ENCODE measurements around the gene FBXO3.

Gene FBXO3

DNA sequence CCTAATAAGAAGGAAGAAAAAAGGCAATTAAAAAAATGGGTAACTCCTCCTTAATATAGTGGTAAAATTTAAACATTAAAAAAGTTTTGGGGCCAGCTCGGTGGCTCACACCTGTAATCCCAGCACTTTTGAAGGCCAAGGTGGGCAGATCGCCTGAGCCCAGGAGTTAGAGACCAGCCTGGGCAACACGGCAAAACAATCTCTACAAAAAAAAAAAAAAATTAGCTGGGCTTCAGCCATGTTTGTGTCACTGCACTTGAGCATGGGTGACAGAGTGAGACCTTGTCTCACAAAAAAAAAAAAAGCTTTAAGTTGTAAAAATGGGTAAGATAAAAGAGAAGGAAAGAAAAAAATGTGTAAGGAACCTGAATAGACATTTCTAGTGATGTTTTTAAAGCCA is 11.3 kb upstream of the FBXO3 start:
- Histone ChIP-seq H3K27me3 (ENCODE audit: insufficient read depth, low read length, poor library complexity) (no peaks in the 10 kb centered on the region), H2BK15ac (replicated peaks; ENCODE audit: low read depth) (no peak overlapping the region), H4K8ac (ENCODE audit: low read depth, low read length) (no peak overlapping the region), H3K36me3 (ENCODE audit: control insufficient read depth, insufficient read depth, low read length) (no peaks in the 10 kb centered on the region), H3K9ac (ENCODE audit: low read length) (no peak overlapping the region), H3K56ac (ENCODE audit: low read length) (no peak overlapping the region), H3K23ac (ENCODE audit: low read length) (no peak overlapping the region), H3K27ac (ENCODE audit: low read depth, low read length) (no peak overlapping the region), H4K5ac (ENCODE audit: low read length) (no peak overlapping the region), H3K4me3 (ENCODE audit: low read length) (no peak overlapping the region), H2BK5ac (ENCODE audit: low read length) (no peak overlapping the region), H3K4me2 (ENCODE audit: low read length) (no peak overlapping the region), H3K18ac (ENCODE audit: low read length) (no peak overlapping the region), H2AK5ac (ENCODE audit: low read length) (no peak overlapping the region), H2BK120ac (ENCODE audit: low read depth, low read length) (no peak overlapping the region), H3K4ac (ENCODE audit: low read depth, low read length) (no peak overlapping the region), H3K79me2 (ENCODE audit: control insufficient read depth, insufficient read depth, low read length) (no peaks in the 10 kb centered on the region), H3K4me1 (ENCODE audit: control insufficient read depth, low read depth, low read length) (no peaks in the 10 kb centered on the region), H3K79me1 (ENCODE audit: low read length) (no peaks in the 10 kb centered on the region)
- no peak for DNase-seq
- WGBS (ENCODE audit: extremely low coverage, insufficient coverage, low lambda C conversion rate): no CpG with 5 or more reads among the region's 3 CpGs

DNA sequence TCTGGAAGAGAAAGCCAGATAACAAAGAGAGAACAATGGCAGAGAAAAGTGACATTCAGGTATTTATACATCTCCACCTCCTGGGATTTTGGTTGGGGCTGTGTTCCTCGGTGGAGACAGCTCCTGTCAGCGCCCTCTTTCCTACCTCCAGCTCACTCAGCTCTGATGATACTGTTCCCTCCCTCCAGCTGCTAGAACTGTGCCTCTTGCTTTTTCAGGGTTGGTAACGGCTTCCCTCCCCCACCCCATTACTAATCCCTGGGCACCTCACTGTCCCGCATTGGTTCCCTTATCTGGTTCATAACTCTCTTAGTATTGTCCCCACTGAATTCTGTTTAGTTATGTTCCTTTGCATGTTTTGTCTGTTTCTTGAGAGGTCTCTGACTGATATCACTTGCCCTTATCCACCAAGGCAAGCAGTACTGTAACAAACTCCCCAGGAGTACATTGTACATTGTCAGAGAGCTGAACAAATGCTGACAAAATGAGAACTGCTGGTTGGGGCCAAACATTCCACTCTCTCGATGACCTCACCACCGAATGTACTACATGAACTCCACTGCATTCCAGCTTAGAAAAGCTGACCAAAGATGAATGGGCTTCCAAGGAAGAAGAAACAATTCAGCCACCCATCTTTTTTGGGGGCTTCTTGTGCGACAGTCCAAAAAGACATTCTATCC is 5.7 kb upstream of the FBXO3 start:
- H3K4ac ChIP-seq (ENCODE audit: low read depth, low read length): no peak overlapping the region
- WGBS (ENCODE audit: extremely low coverage, insufficient coverage, low lambda C conversion rate): no CpG with 5 or more reads among the region's 7 CpGs
- no peak overlapping the region for H2BK5ac ChIP-seq (ENCODE audit: low read length)
- no peak overlapping the region for H2BK15ac ChIP-seq (replicated peaks; ENCODE audit: low read depth)
- no peaks in the 10 kb centered on the region for H3K36me3 ChIP-seq (ENCODE audit: control insufficient read depth, insufficient read depth, low read length)
- no peak overlapping the region for H3K9ac ChIP-seq (ENCODE audit: low read length)
- peaks cover 16% of the 10 kb centered on the region for H3K4me1 ChIP-seq (ENCODE audit: control insufficient read depth, low read depth, low read length)
- H4K5ac ChIP-seq (ENCODE audit: low read length): no peak overlapping the region
- H4K8ac ChIP-seq (ENCODE audit: low read depth, low read length): no peak overlapping the region
- no peak overlapping the region for H2AK5ac ChIP-seq (ENCODE audit: low read length)
- no peak overlapping the region for H2BK120ac ChIP-seq (ENCODE audit: low read depth, low read length)
- no peak overlapping the region for H3K56ac ChIP-seq (ENCODE audit: low read length)
- DNase-seq: peak; percentile 50
- H3K23ac ChIP-seq (ENCODE audit: low read length): no peak overlapping the region
- H3K4me2 ChIP-seq (ENCODE audit: low read length): no peak overlapping the region
- no peaks in the 10 kb centered on the region for H3K79me1 ChIP-seq (ENCODE audit: low read length)
- H3K4me3 ChIP-seq (ENCODE audit: low read length): no peak overlapping the region
- H3K27ac ChIP-seq (ENCODE audit: low read depth, low read length): no peak overlapping the region
- no peaks in the 10 kb centered on the region for H3K27me3 ChIP-seq (ENCODE audit: insufficient read depth, low read length, poor library complexity)
- H3K79me2 ChIP-seq (ENCODE audit: control insufficient read depth, insufficient read depth, low read length): no peaks in the 10 kb centered on the region
- H3K18ac ChIP-seq (ENCODE audit: low read length): no peak overlapping the region

DNA sequence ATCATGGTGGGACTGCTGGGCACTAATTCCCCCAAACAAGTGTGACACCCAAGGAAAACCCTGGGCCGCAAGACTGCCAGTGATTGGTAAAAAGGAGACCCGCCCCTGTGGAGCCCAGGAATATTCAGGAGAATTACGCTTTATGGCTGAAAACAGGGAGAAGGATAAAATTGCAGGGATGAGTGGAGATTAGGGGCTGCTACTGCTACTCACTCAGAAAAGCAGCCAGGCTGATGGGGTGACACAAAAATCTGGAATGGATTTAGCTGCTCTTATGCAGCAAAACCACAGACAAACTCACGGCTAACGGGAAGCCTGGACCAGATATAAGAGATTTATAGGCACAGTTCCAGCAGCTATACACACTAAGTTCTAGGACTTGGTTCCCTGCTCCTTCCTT is 4.4 kb upstream of the FBXO3 start:
- no peak overlapping the region for H3K56ac ChIP-seq (ENCODE audit: low read length)
- no peak overlapping the region for H3K18ac ChIP-seq (ENCODE audit: low read length)
- peaks cover 16% of the 10 kb centered on the region for H3K4me1 ChIP-seq (ENCODE audit: control insufficient read depth, low read depth, low read length)
- H3K27ac ChIP-seq (ENCODE audit: low read depth, low read length): no peak overlapping the region
- H2BK15ac ChIP-seq (replicated peaks; ENCODE audit: low read depth): no peak overlapping the region
- no CpG with 5 or more reads among the region's 5 CpGs for WGBS (ENCODE audit: extremely low coverage, insufficient coverage, low lambda C conversion rate)
- H3K4me3 ChIP-seq (ENCODE audit: low read length): no peak overlapping the region
- H4K8ac ChIP-seq (ENCODE audit: low read depth, low read length): no peak overlapping the region
- no peaks in the 10 kb centered on the region for H3K79me1 ChIP-seq (ENCODE audit: low read length)
- no peaks in the 10 kb centered on the region for H3K27me3 ChIP-seq (ENCODE audit: insufficient read depth, low read length, poor library complexity)
- no peak overlapping the region for H2AK5ac ChIP-seq (ENCODE audit: low read length)
- no peak overlapping the region for H2BK120ac ChIP-seq (ENCODE audit: low read depth, low read length)
- H2BK5ac ChIP-seq (ENCODE audit: low read length): no peak overlapping the region
- no peak overlapping the region for H3K4ac ChIP-seq (ENCODE audit: low read depth, low read length)
- no peak overlapping the region for H3K4me2 ChIP-seq (ENCODE audit: low read length)
- no peak overlapping the region for H4K5ac ChIP-seq (ENCODE audit: low read length)
- DNase-seq: peak; percentile 25
- H3K79me2 ChIP-seq (ENCODE audit: control insufficient read depth, insufficient read depth, low read length): no peaks in the 10 kb centered on the region
- H3K9ac ChIP-seq (ENCODE audit: low read length): no peak overlapping the region
- no peak overlapping the region for H3K23ac ChIP-seq (ENCODE audit: low read length)
- no peaks in the 10 kb centered on the region for H3K36me3 ChIP-seq (ENCODE audit: control insufficient read depth, insufficient read depth, low read length)

GRCh38 chr11:33777906-33778305 is 3.6 kb upstream of the FBXO3 start:
- Histone ChIP-seq H3K27me3 (ENCODE audit: insufficient read depth, low read length, poor library complexity) (no peaks in the 10 kb centered on the region), H3K79me1 (ENCODE audit: low read length) (no peaks in the 10 kb centered on the region)
- WGBS (ENCODE audit: extremely low coverage, insufficient coverage, low lambda C conversion rate): no CpG with 5 or more reads among the region's 9 CpGs

DNA sequence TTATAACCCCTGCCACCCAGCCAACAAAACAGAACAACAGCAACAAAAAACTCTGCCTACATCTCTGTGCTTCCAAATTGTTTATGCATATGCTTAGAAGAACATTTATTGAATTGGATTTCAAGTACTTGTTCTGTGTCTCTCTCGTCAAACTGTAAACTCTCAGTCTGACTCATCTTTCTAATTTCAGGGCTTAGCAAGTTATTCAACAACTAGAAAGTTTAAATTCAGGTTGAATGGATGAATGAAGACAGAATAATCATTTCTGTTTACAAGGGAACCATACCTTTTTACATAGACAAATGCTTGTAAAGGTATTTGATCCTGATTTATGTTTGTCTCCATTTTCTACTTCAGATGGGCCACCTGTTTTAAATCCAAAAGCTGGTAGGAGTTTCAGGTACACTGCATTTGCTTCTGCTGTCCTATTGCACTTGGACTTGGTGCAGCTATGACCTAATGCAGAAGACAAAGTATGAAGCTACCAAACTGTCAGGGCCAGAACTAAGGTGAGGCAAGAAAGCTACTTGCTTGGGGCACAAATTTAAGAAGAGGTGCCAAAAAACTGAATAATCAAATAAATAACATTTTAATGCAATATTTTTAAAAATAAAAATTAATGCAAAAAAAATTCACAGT is 1.6 kb upstream of the FBXO3 start:
- Histone ChIP-seq H3K4ac (ENCODE audit: low read depth, low read length) (no peak overlapping the region), H3K4me3 (ENCODE audit: low read length) (no peak overlapping the region), H3K56ac (ENCODE audit: low read length) (no peak overlapping the region), H3K4me1 (ENCODE audit: control insufficient read depth, low read depth, low read length) (peaks cover 19% of the 10 kb centered on the region), H2BK15ac (replicated peaks; ENCODE audit: low read depth) (no peak overlapping the region), H4K5ac (ENCODE audit: low read length) (no peak overlapping the region), H3K9ac (ENCODE audit: low read length) (no peak overlapping the region), H3K27me3 (ENCODE audit: insufficient read depth, low read length, poor library complexity) (no peaks in the 10 kb centered on the region), H3K36me3 (ENCODE audit: control insufficient read depth, insufficient read depth, low read length) (no peaks in the 10 kb centered on the region), H3K18ac (ENCODE audit: low read length) (no peak overlapping the region), H3K27ac (ENCODE audit: low read depth, low read length) (no peak overlapping the region), H3K23ac (ENCODE audit: low read length) (no peak overlapping the region), H2AK5ac (ENCODE audit: low read length) (no peak overlapping the region), H4K8ac (ENCODE audit: low read depth, low read length) (no peak overlapping the region), H3K79me2 (ENCODE audit: control insufficient read depth, insufficient read depth, low read length) (no peaks in the 10 kb centered on the region), H3K79me1 (ENCODE audit: low read length) (no peaks in the 10 kb centered on the region), H2BK5ac (ENCODE audit: low read length) (no peak overlapping the region), H2BK120ac (ENCODE audit: low read depth, low read length) (no peak overlapping the region), H3K4me2 (ENCODE audit: low read length) (no peak overlapping the region)
- no peak for DNase-seq
- WGBS (ENCODE audit: extremely low coverage, insufficient coverage, low lambda C conversion rate): no CpG with 5 or more reads among the region's 1 CpG

More at GRCh38 chr11:33777906-33778305, 3.6 kb upstream of the FBXO3 start:
- Histone ChIP-seq H3K4me2 (ENCODE audit: low read length) (no peak overlapping the region), H4K5ac (ENCODE audit: low read length) (no peak overlapping the region), H3K27ac (ENCODE audit: low read depth, low read length) (no peak overlapping the region), H3K79me2 (ENCODE audit: control insufficient read depth, insufficient read depth, low read length) (no peaks in the 10 kb centered on the region), H3K23ac (ENCODE audit: low read length) (no peak overlapping the region), H4K8ac (ENCODE audit: low read depth, low read length) (no peak overlapping the region), H3K18ac (ENCODE audit: low read length) (no peak overlapping the region), H2BK120ac (ENCODE audit: low read depth, low read length) (no peak overlapping the region), H3K36me3 (ENCODE audit: control insufficient read depth, insufficient read depth, low read length) (no peaks in the 10 kb centered on the region), H2BK15ac (replicated peaks; ENCODE audit: low read depth) (no peak overlapping the region), H3K4me3 (ENCODE audit: low read length) (no peak overlapping the region), H3K9ac (ENCODE audit: low read length) (no peak overlapping the region), H2BK5ac (ENCODE audit: low read length) (no peak overlapping the region), H2AK5ac (ENCODE audit: low read length) (no peak overlapping the region), H3K4me1 (ENCODE audit: control insufficient read depth, low read depth, low read length) (peaks cover 19% of the 10 kb centered on the region), H3K4ac (ENCODE audit: low read depth, low read length) (no peak overlapping the region), H3K56ac (ENCODE audit: low read length) (no peak overlapping the region)
- peak; percentile 55 for DNase-seq

DNA sequence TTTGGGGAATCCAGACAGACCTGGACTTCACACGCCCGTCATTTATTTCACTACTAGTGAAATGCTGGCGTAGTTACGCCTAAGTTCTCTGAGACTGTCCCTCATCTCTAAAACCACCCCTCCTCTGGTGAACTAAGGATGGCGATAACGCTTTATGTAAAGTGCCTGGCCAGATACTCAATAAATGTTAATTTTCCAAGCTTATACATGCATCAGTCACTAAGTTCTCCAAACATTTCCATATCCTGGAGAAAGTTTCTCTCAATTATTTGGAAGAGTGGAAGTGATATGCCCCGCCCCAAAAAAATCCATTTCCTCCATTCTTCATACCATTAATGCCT is 1.1 kb upstream of the FBXO3 start:
- no peaks in the 10 kb centered on the region for H3K36me3 ChIP-seq (ENCODE audit: control insufficient read depth, insufficient read depth, low read length)
- H4K5ac ChIP-seq (ENCODE audit: low read length): no peak overlapping the region
- no peaks in the 10 kb centered on the region for H3K79me1 ChIP-seq (ENCODE audit: low read length)
- no peak overlapping the region for H3K56ac ChIP-seq (ENCODE audit: low read length)
- no peak overlapping the region for H2BK120ac ChIP-seq (ENCODE audit: low read depth, low read length)
- H3K27ac ChIP-seq (ENCODE audit: low read depth, low read length): no peak overlapping the region
- no peak overlapping the region for H4K8ac ChIP-seq (ENCODE audit: low read depth, low read length)
- peaks cover 19% of the 10 kb centered on the region for H3K4me1 ChIP-seq (ENCODE audit: control insufficient read depth, low read depth, low read length)
- no peak overlapping the region for H2BK5ac ChIP-seq (ENCODE audit: low read length)
- no peak overlapping the region for H3K4ac ChIP-seq (ENCODE audit: low read depth, low read length)
- H3K27me3 ChIP-seq (ENCODE audit: insufficient read depth, low read length, poor library complexity): no peaks in the 10 kb centered on the region
- H2BK15ac ChIP-seq (replicated peaks; ENCODE audit: low read depth): no peak overlapping the region
- no peak overlapping the region for H3K9ac ChIP-seq (ENCODE audit: low read length)
- H3K23ac ChIP-seq (ENCODE audit: low read length): no peak overlapping the region
- H3K4me2 ChIP-seq (ENCODE audit: low read length): no peak overlapping the region
- no peak for DNase-seq
- H3K18ac ChIP-seq (ENCODE audit: low read length): no peak overlapping the region
- no peak overlapping the region for H2AK5ac ChIP-seq (ENCODE audit: low read length)
- H3K4me3 ChIP-seq (ENCODE audit: low read length): no peak overlapping the region
- WGBS (ENCODE audit: extremely low coverage, insufficient coverage, low lambda C conversion rate): no CpG with 5 or more reads among the region's 7 CpGs
- no peaks in the 10 kb centered on the region for H3K79me2 ChIP-seq (ENCODE audit: control insufficient read depth, insufficient read depth, low read length)

Measured in mesendoderm (in vitro differentiated cells).